Caco-2 (cell line): ENCODE data around the gene LHX3. TPM values are rescaled to one million over a fixed set of nuclear protein-coding genes. Genes with fewer than 3 reads are reported as not detected.

ENCODE experiments used
- BruUV-seq: library from RNA; stranded (reverse); fragments of 400-500 nt; replicated peaks from 2 replicates; lab custom pipeline; 2021; lab: Mats Ljungman, UMichigan
- CTCF ChIA-PET: fragments of 300-600 bp; sonication (Branson Sonifier 250); formaldehyde crosslinking; loops from one replicate; lab custom pipeline; 2022; ENCODE audit warnings: antibody characterized with exemption; lab: Charles Lee
- POLR2A ChIA-PET: fragments of 300-600 bp; sonication (Branson Sonifier 250); formaldehyde crosslinking; loops from one replicate; lab custom pipeline; 2022; ENCODE audit warnings: antibody characterized with exemption; lab: Charles Lee
- DNase-seq, 2 experiments: peaks; one replicate each; pipeline versions ENCODE4 v3.0.0 to v3.0.0-alpha.2; 2020 to 2022
- H3K27me3 ChIP-seq: replicated peaks from 2 replicates; pipeline ENCODE4 v1.6.0; 2011; ENCODE audit warnings: low read length; ENCODE audit not compliant: control insufficient read depth, insufficient read depth
- H3K36me3 ChIP-seq: 2 replicates; pipeline ENCODE4 v1.5.1; 2011; ENCODE audit warnings: low read length; ENCODE audit not compliant: control insufficient read depth, insufficient read depth
- H3K4me1 ChIP-seq: fragments of 250-450 bp; sonication (Bioruptor Pico); 2 replicates; pipeline ENCODE4 v1.5.1; 2020; ENCODE audit warnings: mild to moderate bottlenecking
- H3K4me3 ChIP-seq: 2 replicates; pipeline ENCODE4 v1.5.1; 2011; ENCODE audit warnings: low read depth, mild to moderate bottlenecking, control low read depth, low read length
- H3K9me3 ChIP-seq: fragments of 250-450 bp; sonication (Bioruptor Pico); 2 replicates; pipeline ENCODE4 v1.5.1; 2020; ENCODE audit warnings: mild to moderate bottlenecking, moderate library complexity
- H3K27ac Mint-ChIP-seq: one replicate; pipeline ENCODE4 v1.8.0; 2022; ENCODE audit warnings: mixed read lengths; ENCODE audit not compliant: unreplicated experiment
- H3K27me3 Mint-ChIP-seq: one replicate; pipeline ENCODE4 v1.8.0; 2022; ENCODE audit warnings: mixed read lengths; ENCODE audit not compliant: insufficient read depth, unreplicated experiment
- H3K36me3 Mint-ChIP-seq: one replicate; pipeline ENCODE4 v1.8.0; 2022; ENCODE audit warnings: mild to moderate bottlenecking, mixed read lengths; ENCODE audit not compliant: insufficient read depth, unreplicated experiment
- H3K4me1 Mint-ChIP-seq: one replicate; pipeline ENCODE4 v1.8.0; 2022; ENCODE audit warnings: low read depth, mixed read lengths; ENCODE audit not compliant: unreplicated experiment
- H3K4me3 Mint-ChIP-seq: one replicate; pipeline ENCODE4 v1.8.0; 2022; ENCODE audit warnings: mild to moderate bottlenecking, moderate library complexity, mixed read lengths; ENCODE audit not compliant: unreplicated experiment
- H3K9me3 Mint-ChIP-seq: one replicate; pipeline ENCODE4 v1.8.0; 2022; ENCODE audit warnings: mixed read lengths; ENCODE audit not compliant: unreplicated experiment
- intact Hi-C: fragments of 100-400 bp; cut with micrococcal nuclease; formaldehyde crosslinking; loops from one replicate; pipeline ENCODE4 v1.10.0; 2022; ENCODE audit not compliant: unreplicated experiment
- total RNA-seq: library from RNA; stranded (reverse); gene quantifications from 2 replicates; pipeline ENCODE4 v1.2.3, GENCODE V29; 2022
- TF ChIP-seq, protein P1 (sequence below), 2 experiments: fragments of 200-600 bp in 1 of 2; IDR thresholded peaks; 1 replicate in 1 of 2; 2 replicates in 1 of 2; pipeline versions ENCODE4 v1.5.1 to v1.8.0; 2011 to 2022; ENCODE audit warnings: antibody characterized with exemption in 1 of 2, control low read depth in 1 of 2, inconsistent platforms in 1 of 2, low read depth in 1 of 2, low read length in 1 of 2, mild to moderate bottlenecking in 1 of 2, moderate library complexity in 1 of 2; ENCODE audit not compliant: insufficient read depth in 1 of 2, severe bottlenecking in 1 of 2, unreplicated experiment in 1 of 2

The LHX3 gene
- total RNA-seq, 1 experiment from 2014 or later = 1.2 TPM

- Mint-ChIP-seq H3K4me1 (no peaks in the 10 kb centered on the region), H3K9me3 (no peaks in the 10 kb centered on the region), H3K27me3 (no peaks in the 10 kb centered on the region), H3K27ac (no peak overlapping the region), H3K4me3 (no peak overlapping the region), H3K36me3 (no peaks in the 10 kb centered on the region)
- Histone ChIP-seq H3K27me3 (no peaks in the 10 kb centered on the region), H3K4me1 (no peaks in the 10 kb centered on the region), H3K4me3 (no peak overlapping the region), H3K9me3 (no peaks in the 10 kb centered on the region), H3K36me3 (no peaks in the 10 kb centered on the region)
- CTCF ChIA-PET = no interaction called here
- POLR2A ChIA-PET = no interaction called here
- DNase-seq = no peak
- intact Hi-C loops = no loop called here
- no TSS peak for BruUV-seq
- TF ChIP-seq, protein P1, sequence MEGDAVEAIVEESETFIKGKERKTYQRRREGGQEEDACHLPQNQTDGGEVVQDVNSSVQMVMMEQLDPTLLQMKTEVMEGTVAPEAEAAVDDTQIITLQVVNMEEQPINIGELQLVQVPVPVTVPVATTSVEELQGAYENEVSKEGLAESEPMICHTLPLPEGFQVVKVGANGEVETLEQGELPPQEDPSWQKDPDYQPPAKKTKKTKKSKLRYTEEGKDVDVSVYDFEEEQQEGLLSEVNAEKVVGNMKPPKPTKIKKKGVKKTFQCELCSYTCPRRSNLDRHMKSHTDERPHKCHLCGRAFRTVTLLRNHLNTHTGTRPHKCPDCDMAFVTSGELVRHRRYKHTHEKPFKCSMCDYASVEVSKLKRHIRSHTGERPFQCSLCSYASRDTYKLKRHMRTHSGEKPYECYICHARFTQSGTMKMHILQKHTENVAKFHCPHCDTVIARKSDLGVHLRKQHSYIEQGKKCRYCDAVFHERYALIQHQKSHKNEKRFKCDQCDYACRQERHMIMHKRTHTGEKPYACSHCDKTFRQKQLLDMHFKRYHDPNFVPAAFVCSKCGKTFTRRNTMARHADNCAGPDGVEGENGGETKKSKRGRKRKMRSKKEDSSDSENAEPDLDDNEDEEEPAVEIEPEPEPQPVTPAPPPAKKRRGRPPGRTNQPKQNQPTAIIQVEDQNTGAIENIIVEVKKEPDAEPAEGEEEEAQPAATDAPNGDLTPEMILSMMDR (IDR thresholded peaks at IDR 0.05; ENCODE audit: insufficient read depth in 1 of 2, low read depth in 1 of 2, low read length in 1 of 2, severe bottlenecking in 1 of 2, unreplicated experiment in 1 of 2) = no peak
Observed at GRCh38 chr9:136147890-136148714, 56.8 kb downstream of the LHX3 start.

- POLR2A ChIA-PET = no interaction called here
- H3K36me3 ChIP-seq = no peaks in the 10 kb centered on the region
- CTCF ChIA-PET = interaction anchor here (0.9 kb wide), 1 partner anchor 14 kb away, joined by 3 read pairs; no protein-coding TSS in a partner anchor
- H3K4me3 ChIP-seq = no peak overlapping the region
- DNase-seq = no peak
- H3K36me3 Mint-ChIP-seq = no peaks in the 10 kb centered on the region
- no peak overlapping the region for H3K27ac Mint-ChIP-seq
- intact Hi-C loops = no loop called here
- no peak overlapping the region for H3K4me3 Mint-ChIP-seq
- no peaks in the 10 kb centered on the region for H3K9me3 Mint-ChIP-seq
- H3K4me1 Mint-ChIP-seq = no peaks in the 10 kb centered on the region
- no TSS peak for BruUV-seq
- no peaks in the 10 kb centered on the region for H3K27me3 Mint-ChIP-seq
- no peaks in the 10 kb centered on the region for H3K27me3 ChIP-seq
- TF ChIP-seq, protein P1 (IDR thresholded peaks at IDR 0.05; ENCODE audit: insufficient read depth in 1 of 2, low read depth in 1 of 2, low read length in 1 of 2, severe bottlenecking in 1 of 2, unreplicated experiment in 1 of 2) = no peak
- no peaks in the 10 kb centered on the region for H3K9me3 ChIP-seq
- H3K4me1 ChIP-seq = no peaks in the 10 kb centered on the region
Observed at GRCh38 chr9:136147038-136147889, 57.7 kb downstream of the LHX3 start.

Other genes with a start within 250 kb of the LHX3 start
- gene UBAC1, start 243.8 kb downstream of the LHX3 start, total RNA-seq = 50.7 and 55.4 TPM in 2 replicates
- 20.3 and 22.0 TPM in 2 replicates for gene NACC2, start 109.8 kb downstream of the LHX3 start, total RNA-seq
- gene TMEM250, start 86.3 kb downstream of the LHX3 start, total RNA-seq = 35.6 and 38.2 TPM in 2 replicates
- gene QSOX2, start 40.7 kb upstream of the LHX3 start, total RNA-seq = 26.9 and 29.6 TPM in 2 replicates
- gene CCDC187, start 99.0 kb upstream of the LHX3 start, total RNA-seq = 0.09 and 0.11 TPM in 2 replicates
- gene GPSM1, start 122.4 kb upstream of the LHX3 start, total RNA-seq = 25.7 and 26.5 TPM in 2 replicates
- gene DNLZ, start 158.6 kb upstream of the LHX3 start, total RNA-seq = 27.1 and 29.1 TPM in 2 replicates
- gene CARD9, start 168.5 kb upstream of the LHX3 start, total RNA-seq = 1.7 and 2.6 TPM in 2 replicates
- 15.3 and 17.2 TPM in 2 replicates for gene SNAPC4, start 195.0 kb upstream of the LHX3 start, total RNA-seq
- 85.2 and 92.6 TPM in 2 replicates for gene ENTR1, start 205.5 kb upstream of the LHX3 start, total RNA-seq
- 89.9 and 91.5 TPM in 2 replicates for gene PMPCA, start 205.5 kb upstream of the LHX3 start, total RNA-seq
- 18.6 and 20.0 TPM in 2 replicates for gene INPP5E, start 234.7 kb upstream of the LHX3 start, total RNA-seq